GM12872 (cell line): ENCODE results near the gene ALAS2.

ENCODE experiments used
- CTCF ChIP-seq: IDR thresholded peaks from 3 replicates; pipeline ENCODE4 v1.5.1; 2011; ENCODE audit warnings: low read depth, mild to moderate bottlenecking, low read length, moderate library complexity; ENCODE audit not compliant: insufficient read depth

The ALAS2 gene

DNA sequence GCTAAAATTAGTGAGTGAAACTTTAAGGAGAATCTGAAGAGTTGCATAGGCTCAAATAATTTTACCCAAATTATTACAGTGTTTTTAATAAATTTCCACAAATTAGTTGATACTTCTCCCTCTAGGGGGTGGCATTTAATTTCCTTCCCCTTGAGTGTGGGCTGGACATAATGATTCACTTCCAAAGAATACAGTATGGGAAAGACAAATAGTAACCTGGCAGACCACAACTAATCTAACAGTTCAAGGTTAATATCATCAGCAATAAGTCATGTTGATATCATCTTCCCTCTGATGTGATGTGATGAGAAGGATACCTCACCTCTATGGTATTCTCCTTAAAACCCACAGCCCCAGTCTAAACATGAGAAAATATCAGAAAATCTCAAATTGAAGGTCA, 52.3 kb downstream of the ALAS2 start:
- no peak for TF ChIP-seq CTCF

GRCh38 chrX:54977387-54977786, 53.4 kb downstream of the ALAS2 start:
- TF ChIP-seq CTCF = no peak

DNA sequence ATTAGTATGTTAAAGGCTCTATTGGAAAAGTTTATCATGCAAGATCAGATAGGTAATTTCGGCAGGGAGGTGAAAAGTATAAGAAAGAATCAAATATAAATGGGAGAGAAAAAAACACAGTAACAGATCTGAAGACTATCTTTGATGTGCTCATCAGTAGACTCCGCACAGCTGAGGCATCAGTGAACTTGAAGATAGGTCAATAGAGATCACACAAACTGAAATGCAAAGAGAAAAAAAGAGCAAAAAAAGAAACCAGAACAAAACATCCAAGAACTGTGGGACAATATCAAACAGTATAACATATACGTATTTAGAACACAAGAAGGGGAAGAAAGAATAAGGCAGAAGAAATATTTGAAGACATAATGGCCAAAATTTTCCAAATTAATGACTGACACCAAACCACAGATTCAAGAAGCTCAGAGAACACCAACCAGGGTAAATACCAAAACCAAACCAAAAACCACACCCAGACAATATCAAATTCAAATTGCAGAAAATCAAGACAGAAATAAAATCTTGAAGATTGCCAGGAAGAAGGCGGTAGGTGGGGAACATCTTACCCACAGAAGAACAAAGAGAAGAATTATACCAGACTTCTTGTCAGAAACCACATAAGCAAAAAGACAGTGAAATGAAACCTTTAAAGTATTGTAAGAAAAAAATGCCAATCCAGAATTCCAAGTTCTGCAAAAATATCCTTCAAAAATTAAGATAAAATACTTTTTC, 65.8 kb downstream of the ALAS2 start:
- TF ChIP-seq CTCF = no peak

DNA sequence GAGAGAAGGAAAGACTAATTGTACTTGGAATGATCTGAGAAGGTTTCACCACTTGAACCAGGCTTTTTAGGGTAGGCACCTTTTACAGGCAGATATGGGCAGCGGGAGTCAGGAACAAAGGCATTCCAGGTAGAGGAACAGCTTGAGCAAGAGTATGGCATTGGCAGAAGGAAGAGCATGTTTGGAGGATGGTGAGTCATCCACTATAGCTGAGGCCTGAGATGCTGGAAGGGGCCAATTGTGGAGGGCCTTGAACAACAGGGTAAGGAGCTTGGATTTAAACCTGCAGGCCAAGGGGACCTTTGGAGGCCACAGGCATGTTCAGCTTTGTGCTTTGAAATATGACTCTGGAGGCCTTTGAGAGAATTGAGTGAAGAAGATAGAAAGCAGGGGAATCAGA, 69.0 kb downstream of the ALAS2 start:
- no peak for TF ChIP-seq CTCF
